HG02610 (cell line): ENCODE results near the gene SHTN1.

Source experiments
- ATAC-seq: cut with Tn5 transposase; IDR thresholded peaks from one replicate; pipeline ENCODE4 v1.9.1; 2021; ENCODE audit warnings: mild to moderate bottlenecking, moderate library complexity; ENCODE audit not compliant: unreplicated experiment

The SHTN1 gene, protein sequence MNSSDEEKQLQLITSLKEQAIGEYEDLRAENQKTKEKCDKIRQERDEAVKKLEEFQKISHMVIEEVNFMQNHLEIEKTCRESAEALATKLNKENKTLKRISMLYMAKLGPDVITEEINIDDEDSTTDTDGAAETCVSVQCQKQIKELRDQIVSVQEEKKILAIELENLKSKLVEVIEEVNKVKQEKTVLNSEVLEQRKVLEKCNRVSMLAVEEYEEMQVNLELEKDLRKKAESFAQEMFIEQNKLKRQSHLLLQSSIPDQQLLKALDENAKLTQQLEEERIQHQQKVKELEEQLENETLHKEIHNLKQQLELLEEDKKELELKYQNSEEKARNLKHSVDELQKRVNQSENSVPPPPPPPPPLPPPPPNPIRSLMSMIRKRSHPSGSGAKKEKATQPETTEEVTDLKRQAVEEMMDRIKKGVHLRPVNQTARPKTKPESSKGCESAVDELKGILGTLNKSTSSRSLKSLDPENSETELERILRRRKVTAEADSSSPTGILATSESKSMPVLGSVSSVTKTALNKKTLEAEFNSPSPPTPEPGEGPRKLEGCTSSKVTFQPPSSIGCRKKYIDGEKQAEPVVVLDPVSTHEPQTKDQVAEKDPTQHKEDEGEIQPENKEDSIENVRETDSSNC

DNA sequence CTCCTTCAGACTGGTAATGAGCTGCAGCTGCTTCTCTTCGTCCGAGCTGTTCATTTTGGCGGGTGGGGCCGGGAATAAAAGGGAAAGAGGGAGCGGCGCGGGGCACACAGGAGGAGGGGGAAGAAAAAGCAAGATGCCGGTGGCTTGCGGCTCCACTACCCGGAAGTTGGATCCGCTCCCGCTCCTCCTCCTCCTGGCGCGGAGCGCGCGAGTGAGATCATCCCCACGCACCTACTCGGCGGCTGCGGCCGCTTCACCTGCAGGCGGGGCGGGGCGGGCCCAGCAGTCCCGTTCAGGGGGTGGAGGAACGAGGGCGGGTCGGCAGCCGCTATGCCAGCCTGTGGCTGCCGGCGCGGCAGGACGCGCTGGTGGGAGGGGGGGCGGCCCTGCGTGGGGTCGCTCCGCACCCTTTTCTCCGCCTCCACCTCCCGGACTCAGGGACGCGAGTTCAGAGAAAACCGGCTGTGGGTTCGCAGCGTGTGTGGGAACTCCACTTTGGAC is at the start of gene SHTN1:
Gene SHTN1 (minus strand): TSS at position 162 of the 501 bp plus-strand sequence. CDS start 108 bp downstream, at position 54.
- peak; percentile 22 for ATAC-seq

DNA sequence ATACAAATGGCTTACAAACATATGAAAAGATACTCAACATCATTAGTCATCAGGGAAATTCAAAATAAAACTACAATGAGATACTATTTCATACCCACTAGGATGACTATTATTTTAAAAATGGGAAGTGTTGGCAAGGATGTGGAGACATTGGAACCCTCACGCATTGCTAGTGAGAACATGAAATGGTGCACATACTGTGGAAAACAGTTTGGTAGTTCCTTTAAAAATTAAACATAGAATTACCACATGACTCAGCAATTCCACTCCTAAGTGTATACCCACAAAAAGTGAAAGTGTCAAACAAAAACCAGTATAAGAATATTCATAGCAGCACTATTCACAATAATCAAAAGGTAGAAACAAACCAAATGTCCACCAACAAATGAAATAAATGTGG is 48.5 kb upstream of the SHTN1 start:
- no peak for ATAC-seq

DNA sequence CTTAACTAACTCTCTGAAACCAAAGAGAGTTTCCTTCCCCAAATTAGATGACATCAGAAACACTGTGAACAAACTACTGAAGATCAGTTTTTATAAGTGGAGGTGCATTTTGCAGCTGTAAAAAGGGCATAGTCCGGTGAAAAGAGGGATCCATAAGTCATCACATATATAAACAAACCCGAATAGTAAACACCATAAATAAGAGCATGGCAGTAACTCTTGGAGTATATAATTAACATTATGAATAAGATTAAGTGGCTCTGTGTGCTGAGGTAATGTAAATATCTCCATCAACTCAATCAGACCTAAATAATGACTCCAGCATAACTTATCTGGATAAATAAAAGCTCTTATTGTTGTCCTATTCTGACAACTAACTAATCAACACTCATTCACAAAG is 43.0 kb upstream of the SHTN1 start:
- ATAC-seq = no peak

DNA sequence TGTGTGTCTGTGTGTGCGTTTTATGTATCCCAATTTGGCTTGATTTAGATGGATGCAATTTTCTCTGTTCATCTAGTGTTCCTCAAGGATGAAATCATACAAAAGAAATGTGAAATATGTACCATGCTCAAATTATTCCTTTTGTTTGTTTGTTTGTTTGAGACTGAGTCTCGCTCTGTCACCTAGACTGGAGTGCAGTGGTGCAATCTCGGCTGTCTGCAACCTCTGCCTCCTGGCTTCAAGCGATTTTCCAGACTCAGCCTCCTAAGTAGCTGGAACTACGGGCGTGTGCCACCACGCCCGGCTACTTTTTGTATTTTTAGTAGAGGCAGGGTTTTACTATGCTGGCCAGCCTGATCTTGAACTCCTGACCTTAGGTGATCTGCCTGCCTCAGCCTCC is 11.3 kb upstream of the SHTN1 start:
- ATAC-seq = no peak

DNA sequence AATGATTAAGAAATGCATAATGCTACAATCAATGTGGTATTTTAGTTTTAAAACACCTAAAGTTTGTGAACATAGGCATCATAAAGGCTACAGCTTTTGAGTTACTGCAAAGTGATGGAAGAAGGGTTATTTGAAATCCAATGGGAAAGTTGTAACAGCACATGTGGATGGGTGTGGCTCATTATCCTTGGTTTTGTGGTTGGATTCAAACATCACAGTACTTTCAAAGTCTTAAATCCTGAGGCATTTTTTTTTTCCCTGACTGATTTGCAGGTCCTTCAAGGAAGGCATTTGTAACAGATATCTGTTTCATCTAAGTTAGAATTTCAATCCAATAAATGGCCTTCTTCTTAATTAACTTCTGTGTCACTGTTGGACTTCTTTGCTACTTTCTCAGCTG is 9.8 kb upstream of the SHTN1 start:
- ATAC-seq = no peak

DNA sequence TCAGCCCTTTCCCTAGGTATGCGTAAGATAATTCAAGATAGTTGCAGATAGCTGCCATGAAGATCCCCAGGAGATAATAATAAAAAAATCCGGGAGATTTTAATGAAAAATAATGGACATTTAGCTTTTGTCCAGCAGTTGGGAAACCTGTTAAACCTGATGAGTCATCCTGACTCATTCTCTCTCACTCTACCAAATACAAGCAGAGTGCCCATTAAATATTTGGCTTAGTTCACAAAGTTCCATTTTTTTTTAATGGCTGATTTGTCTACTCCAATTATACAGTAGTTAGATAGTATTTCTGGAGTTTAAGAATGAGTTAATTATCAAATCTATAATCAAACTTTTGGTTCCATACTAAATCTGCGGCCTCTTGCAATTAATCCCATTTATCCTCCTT is 2.1 kb upstream of the SHTN1 start:
- no peak for ATAC-seq

DNA sequence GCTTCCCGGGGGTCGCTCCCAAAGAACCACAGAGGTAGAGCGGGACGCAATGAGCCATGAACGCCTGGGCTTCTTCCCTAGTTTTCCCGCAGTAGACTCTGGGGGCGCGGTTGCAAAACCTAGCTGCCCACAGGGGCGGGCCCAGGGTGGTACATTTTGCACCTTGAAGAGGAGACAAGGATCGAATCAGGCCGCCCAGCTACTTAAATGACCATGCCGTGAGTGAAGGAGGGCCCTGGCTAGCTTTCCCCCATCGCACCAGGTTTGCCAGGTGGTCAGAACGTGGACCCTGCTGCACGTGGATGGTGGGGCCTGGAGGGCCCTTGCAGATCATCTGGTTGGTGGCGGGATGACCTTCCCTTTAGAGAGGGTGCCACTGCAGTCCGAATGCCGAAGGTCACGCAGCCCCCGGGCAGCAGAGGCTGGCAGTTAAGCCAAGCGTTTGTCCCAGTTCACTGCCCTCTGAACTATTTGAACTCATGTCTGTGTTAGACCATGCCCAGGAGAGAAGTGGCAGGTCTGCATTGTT is 604 bp upstream of the SHTN1 start:
- no peak for ATAC-seq

DNA sequence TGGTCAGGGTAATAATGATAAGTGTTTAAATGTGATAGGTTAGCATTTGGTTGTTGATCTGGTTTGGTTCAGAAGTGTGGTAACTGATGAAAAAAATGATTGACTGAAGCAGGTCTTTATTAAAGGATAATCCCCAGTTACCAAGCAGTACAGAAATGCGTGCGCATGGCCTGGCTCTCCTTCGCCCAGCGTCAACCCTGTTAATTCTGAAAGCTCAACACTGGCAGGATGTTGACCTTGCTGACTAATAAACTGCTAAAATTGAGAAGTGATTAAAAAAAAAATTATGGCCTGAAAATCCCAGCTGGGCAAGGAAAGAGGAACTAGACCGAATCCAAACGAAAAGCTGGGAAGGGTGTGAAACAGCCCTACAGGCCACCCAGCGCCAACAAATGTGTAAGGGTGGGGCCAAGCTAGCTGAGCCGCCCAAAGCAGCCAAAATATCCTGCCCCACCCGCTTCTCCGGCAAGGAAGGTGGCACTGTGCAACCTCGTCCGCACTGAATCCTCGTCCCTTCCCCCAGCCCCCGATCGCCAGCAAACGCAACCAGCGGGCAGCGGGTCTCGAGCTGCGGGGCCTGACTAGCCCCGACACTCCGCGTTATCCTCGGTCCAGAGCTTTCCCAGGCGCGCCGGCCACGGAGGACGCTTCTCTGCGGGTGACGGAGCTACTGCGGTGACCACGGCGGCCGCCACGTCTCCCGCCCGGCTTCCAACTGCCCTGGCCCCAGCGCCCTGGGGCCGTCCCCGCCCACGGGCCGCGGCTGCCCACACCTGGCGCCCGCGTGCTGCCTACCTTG is 561 bp downstream of the SHTN1 start:
- ATAC-seq = peak; percentile 45

DNA sequence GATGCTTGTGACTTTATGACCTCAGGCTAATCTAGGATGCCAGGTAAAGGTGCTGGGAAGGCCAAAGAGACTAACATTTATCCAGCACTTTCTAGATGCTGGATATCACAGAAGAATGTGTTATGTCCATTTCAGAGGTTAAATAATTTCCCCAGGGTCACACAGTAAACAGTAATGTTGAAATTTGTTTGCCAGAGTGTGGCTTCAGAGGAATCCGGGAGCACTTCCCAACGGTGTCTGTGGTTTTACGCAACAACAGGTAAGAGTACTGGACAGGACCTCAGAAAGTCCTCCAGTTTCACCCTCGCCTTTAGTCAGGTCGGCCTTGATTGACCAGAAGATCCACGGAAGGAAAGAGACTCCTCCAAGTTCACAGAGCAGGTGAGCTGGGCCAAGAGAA is 1.7 kb downstream of the SHTN1 start:
- no peak for ATAC-seq

DNA sequence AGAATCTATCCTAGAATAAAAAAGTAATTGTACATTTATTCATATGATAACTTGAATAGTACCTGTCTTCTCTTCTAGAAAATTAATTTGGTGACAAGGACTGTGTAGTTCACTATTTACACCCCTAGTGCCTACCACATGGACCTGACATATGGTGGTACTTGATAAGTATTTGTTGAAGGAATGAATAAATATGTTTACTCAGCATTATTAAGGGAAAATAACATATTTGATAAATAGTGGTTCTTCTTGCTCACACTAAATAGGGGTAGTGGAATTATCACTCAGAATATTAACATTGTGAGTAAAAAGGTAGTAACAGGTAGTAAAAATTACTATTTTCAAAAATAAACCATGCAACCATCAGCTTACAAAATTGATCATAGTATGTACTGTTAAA is 2.8 kb downstream of the SHTN1 start:
- ATAC-seq = no peak

DNA sequence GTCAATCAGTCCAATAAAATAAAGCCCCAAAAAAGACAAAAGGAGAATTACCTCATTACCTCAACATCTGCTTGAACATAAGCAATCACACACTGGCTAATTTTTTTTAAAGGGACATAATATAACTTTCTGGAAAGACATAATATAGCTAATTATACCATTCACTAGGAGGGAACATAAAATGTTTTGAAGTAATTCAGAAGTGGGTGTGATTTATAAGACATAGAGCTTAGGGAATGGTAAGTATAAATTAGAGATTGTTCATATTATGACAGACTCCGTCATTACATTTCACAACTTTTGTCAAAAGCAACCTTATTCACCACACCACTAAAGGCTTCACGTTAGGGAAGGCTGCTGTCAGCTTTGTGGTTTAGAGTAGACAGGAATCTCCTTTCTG is 3.8 kb downstream of the SHTN1 start:
- ATAC-seq = no peak

DNA sequence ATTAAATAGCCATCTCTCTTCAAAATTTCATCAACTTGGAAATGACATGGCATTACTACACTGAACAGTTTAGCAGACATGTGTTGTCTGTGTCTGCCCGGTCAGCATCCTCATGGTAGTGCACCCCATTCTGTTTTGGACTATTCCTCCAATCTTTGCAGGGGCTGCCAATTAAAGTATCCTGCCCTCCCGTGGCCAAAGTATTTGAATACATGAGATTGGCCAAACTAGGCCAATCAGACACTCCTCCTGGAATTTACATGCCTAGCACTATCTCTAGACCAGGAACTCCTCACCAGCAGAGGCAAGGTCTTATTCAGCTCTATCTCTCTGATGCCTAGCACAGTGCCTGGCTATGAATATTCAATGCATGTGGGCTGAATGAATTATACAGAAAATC is 4.4 kb downstream of the SHTN1 start:
- ATAC-seq = no peak

DNA sequence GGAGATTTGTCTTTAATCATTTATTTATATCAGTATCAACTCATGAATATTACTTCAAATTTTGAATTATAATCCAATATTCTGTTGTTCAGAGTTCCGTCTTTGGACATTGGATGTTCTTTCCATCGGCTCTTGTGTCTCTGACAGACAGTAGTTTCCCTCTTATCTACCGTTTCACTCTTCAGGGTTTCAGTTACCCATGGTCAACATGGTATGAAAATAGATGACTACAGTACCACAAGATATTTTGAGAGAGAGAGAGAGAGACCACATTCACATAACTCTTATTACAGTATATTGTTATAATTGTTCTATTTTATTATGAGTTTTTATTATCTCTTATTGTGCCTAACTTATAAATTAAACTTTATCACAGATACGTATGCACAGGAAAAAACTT is 6.8 kb downstream of the SHTN1 start:
- no peak for ATAC-seq

DNA sequence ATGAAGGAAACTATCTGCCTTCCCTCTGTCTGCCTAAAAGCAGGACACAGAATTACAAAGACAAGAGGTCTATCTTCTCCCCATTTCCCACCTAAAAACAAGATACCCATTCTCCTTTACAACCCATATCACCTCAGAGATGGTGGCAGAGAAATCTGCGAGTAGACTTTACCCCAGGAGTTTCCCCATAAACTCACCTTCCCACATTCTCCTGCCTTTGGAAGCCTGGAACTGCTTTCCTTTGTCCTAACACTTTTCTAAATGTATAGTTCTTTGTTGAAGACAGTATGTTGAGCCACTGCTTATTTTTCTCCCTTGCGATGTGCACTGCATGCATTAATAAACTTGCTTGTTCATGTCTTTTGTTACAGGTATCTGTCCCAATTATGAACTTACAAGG is 8.0 kb downstream of the SHTN1 start:
- ATAC-seq = no peak

DNA sequence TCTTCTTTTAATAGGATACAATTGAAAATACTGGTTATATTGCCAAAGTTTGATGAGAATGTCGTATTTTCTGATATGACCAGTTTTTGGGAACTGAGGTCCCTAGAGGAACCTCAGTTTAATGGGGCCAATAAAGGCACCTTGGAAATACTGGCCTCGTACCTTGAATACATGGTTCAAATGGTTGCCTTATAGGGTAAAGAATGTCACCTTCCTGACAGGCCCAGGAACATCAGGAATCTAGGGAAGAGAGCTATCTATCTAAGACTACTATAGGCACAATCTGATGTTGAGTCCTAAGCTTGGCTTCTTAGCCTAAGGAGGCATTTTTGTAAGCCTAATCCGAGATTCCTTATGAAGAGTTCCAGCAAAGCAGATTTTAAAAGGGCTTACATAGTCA is 9.3 kb downstream of the SHTN1 start:
- ATAC-seq = no peak

DNA sequence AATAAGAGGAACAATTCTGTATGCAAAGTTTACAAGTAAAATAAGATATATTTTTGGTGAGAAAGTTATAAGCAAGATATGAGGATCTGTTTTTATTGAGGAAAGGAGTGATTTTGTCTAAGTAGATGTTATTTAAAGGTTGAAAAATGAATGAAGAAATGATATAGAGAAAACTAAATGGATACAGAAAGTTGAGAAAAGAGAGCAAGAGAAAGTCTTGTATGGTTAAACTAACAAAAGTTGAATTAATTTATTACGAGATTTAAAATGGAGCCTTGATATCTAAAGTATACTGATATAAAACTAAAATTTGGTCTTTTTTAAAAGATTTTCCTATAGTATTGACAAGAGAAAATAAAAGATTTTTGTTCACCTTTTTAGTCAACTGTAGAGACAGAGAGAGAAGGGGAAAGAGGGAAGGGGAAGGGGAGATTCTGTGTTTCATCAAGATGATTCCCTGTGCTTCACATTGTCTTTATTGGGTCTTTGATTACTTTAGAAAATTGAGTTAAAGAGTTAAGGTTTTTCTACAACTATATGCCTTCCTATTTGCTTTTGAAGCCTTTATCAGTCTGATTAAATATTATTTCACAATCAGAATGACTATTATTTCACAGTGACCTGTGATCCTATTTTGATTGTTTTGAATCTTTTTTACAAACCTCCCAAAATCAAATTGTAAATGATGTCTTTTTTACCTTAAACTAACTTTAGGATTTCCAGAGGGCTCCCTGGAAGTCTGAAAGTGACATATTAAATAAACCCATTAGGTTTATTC is 10.7 kb downstream of the SHTN1 start:
- ATAC-seq = no peak

DNA sequence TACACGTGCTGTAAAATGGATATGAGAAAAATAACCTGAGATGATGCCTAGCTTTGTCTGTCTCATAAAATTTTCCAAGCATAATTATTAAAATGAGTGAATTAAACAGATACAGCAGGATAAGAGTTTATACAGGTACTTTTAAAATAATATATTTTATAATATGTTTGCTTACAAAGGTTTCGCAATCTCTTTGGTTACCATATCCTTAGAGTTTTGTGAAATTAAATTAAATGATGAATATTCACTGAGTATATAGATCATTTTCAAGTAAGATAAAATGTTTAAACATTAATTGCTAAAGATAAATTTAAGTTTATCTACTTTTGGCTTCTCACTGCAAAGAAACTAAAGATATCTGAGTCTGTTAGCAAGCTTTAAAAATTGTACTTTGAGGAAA is 11.4 kb downstream of the SHTN1 start:
- ATAC-seq = no peak

DNA sequence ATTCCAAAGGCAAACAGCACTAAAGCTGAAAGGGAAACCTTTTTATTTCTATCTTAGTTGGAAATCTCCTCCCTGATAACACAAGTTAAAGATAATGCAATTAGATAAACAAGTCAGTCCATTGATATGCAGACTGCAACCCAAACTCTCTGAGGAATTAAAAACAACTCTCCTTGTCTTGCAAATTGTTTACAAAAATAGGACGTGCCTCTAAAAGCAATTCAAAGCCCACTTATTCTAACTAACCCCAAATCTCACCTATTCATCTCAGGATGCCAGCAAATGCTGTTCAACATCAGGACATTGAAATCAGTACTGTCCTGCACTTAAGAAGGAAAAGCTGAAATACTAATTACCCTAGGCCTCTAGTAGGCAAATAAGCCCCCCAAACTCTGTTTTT is 12.8 kb downstream of the SHTN1 start:
- no peak for ATAC-seq

DNA sequence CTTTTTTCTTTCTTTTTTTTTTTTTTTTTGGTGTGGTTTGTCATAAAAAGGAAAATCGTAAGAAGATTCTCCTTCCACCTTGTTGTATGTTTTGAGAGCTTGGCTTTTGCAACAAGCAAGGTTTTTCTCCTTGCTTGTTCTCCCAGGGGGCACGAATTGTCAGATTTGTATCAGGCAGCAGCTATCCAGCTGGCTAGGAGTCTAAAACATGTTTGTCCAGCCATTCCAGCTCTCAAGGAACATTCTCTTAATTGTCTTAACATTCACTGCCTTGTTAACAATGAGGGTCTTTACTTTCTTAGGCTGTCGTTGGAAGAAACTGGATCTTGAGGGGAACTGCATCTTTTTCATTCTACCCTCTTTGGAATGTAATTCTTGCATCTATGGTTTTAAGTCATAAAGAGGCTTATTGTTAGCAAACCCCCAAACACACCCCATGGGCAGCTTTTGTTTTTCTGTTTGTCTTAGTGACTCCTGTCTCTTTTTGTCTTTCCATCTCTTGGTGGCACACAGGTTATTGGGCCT is 14.6 kb downstream of the SHTN1 start:
- ATAC-seq = no peak

DNA sequence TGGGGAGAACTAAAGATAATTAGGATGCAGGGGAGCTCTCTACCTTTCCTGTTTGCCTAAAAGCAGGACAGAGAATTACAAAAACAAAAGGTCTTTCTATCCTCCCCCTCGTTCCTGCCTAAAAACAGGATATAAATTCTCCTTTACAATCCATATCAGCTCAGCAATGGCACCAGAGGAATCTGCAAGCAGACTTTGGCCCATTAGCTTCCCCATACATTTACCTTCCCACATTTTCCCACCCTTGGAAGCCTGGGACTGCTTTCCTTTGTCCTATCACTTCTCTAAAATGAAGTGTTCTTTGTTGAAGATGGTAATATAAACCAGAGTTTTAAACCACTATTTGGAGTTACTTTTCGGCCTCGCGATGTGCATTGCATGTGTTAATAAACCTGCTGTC is 15.5 kb downstream of the SHTN1 start:
- ATAC-seq = no peak
